HepG2 (cell line): Measurements from ENCODE around the gene CYSRT1. TPM values are rescaled to one million over a fixed set of nuclear protein-coding genes. Genes with fewer than 3 reads are reported as not detected.

Source experiments
- BRCA1 ChIP-seq: sonication (generic); formaldehyde crosslinking; IDR thresholded peaks from 2 replicates; pipeline ENCODE4 v1.4.0; 2020; ENCODE audit warnings: missing genetic modification reagents
- E2F2 ChIP-seq: sonication (generic); formaldehyde crosslinking; IDR thresholded peaks from 2 replicates; pipeline ENCODE4 v1.4.0; 2020; ENCODE audit warnings: missing genetic modification reagents, borderline replicate concordance
- E2F5 ChIP-seq: sonication (generic); formaldehyde crosslinking; conservative IDR thresholded peaks from 2 replicates; pipeline ENCODE4 v1.4.0; 2020; ENCODE audit warnings: missing genetic modification reagents
- FOXO4 ChIP-seq: sonication (generic); formaldehyde crosslinking; conservative IDR thresholded peaks from 2 replicates; pipeline ENCODE4 v1.8.1; 2023; ENCODE audit warnings: missing genetic modification reagents
- FOXP1 ChIP-seq, 2 experiments: fragments of 450-650 bp in 1 of 2; IDR thresholded peaks; 2 replicates each; pipeline ENCODE4 v1.6.1; 2017 to 2018; ENCODE audit warnings: antibody characterized with exemption in 1 of 2
- GPN1 ChIP-seq: sonication (generic); formaldehyde crosslinking; IDR thresholded peaks from 2 replicates; pipeline ENCODE4 v1.5.1; 2020; ENCODE audit warnings: missing genetic modification reagents, borderline replicate concordance
- RBM22 ChIP-seq: fragments of 200-400 bp; formaldehyde crosslinking; optimal IDR thresholded peaks from 2 replicates; pipeline ENCODE3; 2017; ENCODE audit warnings: mild to moderate bottlenecking, low read length, moderate library complexity
- STAG1 ChIP-seq: sonication (generic); formaldehyde crosslinking; IDR thresholded peaks from 2 replicates; pipeline ENCODE4 v1.4.0; 2020; ENCODE audit warnings: missing genetic modification reagents
- TCF12 ChIP-seq, 2 experiments: fragments of 450-650 bp in 1 of 2; sonication (generic) in 1 of 2; formaldehyde crosslinking in 1 of 2; IDR thresholded peaks; 2 replicates each; pipeline versions ENCODE4 v1.6.1 to v1.8.0; 2017 to 2022; ENCODE audit warnings: antibody characterized with exemption in 1 of 2, mild to moderate bottlenecking in 1 of 2, missing genetic modification reagents in 1 of 2, moderate library complexity in 1 of 2
- ZBTB1 ChIP-seq: sonication (generic); formaldehyde crosslinking; IDR thresholded peaks from 2 replicates; pipeline ENCODE4 v1.4.0; 2020; ENCODE audit warnings: missing genetic modification reagents, borderline replicate concordance
- ZFP90 ChIP-seq: sonication (generic); formaldehyde crosslinking; IDR thresholded peaks from 2 replicates; pipeline ENCODE4 v1.8.0; 2022; ENCODE audit warnings: missing genetic modification reagents, mild to moderate bottlenecking, inconsistent platforms, borderline replicate concordance
- ZFYVE20 ChIP-seq: sonication (generic); formaldehyde crosslinking; IDR thresholded peaks from 2 replicates; pipeline ENCODE4 v1.8.0; 2023; ENCODE audit warnings: low read depth, mild to moderate bottlenecking, moderate library complexity, missing genetic modification reagents, borderline replicate concordance
- ZNF235 ChIP-seq: sonication (generic); formaldehyde crosslinking; IDR thresholded peaks from 2 replicates; pipeline ENCODE4 v1.8.1; 2023; ENCODE audit warnings: mild to moderate bottlenecking, missing genetic modification reagents, borderline replicate concordance
- ZNF280D ChIP-seq: sonication (generic); formaldehyde crosslinking; IDR thresholded peaks from 2 replicates; pipeline ENCODE4 v1.5.1; 2020; ENCODE audit warnings: mild to moderate bottlenecking, missing genetic modification reagents
- ZNF432 ChIP-seq: sonication (generic); formaldehyde crosslinking; IDR thresholded peaks from 2 replicates; pipeline ENCODE4 v1.5.0; 2020; ENCODE audit warnings: missing genetic modification reagents, mild to moderate bottlenecking, borderline replicate concordance
- ZNF710 ChIP-seq: sonication (generic); formaldehyde crosslinking; IDR thresholded peaks from 2 replicates; pipeline ENCODE4 v1.5.0; 2020; ENCODE audit warnings: mild to moderate bottlenecking, missing genetic modification reagents, borderline replicate concordance
- ZNF720 ChIP-seq: sonication (generic); formaldehyde crosslinking; IDR thresholded peaks from 2 replicates; pipeline ENCODE4 v1.4.0; 2020; ENCODE audit warnings: missing genetic modification reagents
- ZNF747 ChIP-seq: sonication (generic); formaldehyde crosslinking; IDR thresholded peaks from 2 replicates; pipeline ENCODE4 v1.8.1; 2023; ENCODE audit warnings: missing genetic modification reagents, mild to moderate bottlenecking, borderline replicate concordance
- polyA plus RNA-seq, 8 experiments: library from polyadenylated mRNA; depleted of rRNA in 3 of 8; stranded (reverse) in 7 of 8; unstranded in 1 of 8; fragments of >200 nt; fragmentation: Illumina TruSeq in 4 of 8; extraction: Trizol in 4 of 8; gene quantifications; 2 replicates each; pipeline versions ENCODE4 v1.2.1 to v1.2.3, GENCODE V29; 2011 to 2016; ENCODE audit warnings: low read depth in 4 of 8, missing spikeins in 1 of 8, mixed read lengths in 1 of 8; ENCODE audit not compliant: insufficient read depth in 1 of 8
- total RNA-seq, 5 experiments: library from RNA; depleted of rRNA; stranded (reverse); fragments of >200 nt; fragmentation: Illumina TruSeq; extraction: Trizol; gene quantifications; 2 replicates each; pipeline ENCODE4 v1.2.3, GENCODE V29; 2016; ENCODE audit warnings: low read depth in 1 of 5

CYSRT1 gene
- total and polyA plus RNA-seq, 2 of the 13 experiments (the other 11 are each of a cell fraction or from before 2014, with no cell fraction given), result 1.5 to 2.1 TPM

GRCh38 chr9:137240841-137241489 lies 16.0 kb downstream of the CYSRT1 start, which contains the start of gene TUBB4B (continued):
- TF ChIP-seq ZNF280D (CRISPR knock-in tag) (0 out of 2 replicates have a peak, but pooled peaks have one; percentile 4), TCF12 (IDR thresholded peaks at IDR 0.05) (no peak), TCF12 (CRISPR knock-in tag; IDR thresholded peaks at IDR 0.05) (no peak), STAG1 (no peak), ZNF747 (CRISPR knock-in tag) (no peak), E2F5 (CRISPR knock-in tag) (peak; percentile 45), E2F2 (CRISPR knock-in tag) (peak; percentile 86; the same call in 1 of the 2 replicates), ZNF720 (peak; percentile 62; the same call in 1 of the 2 replicates), ZBTB1 (CRISPR knock-in tag) (peak; percentile 87; the same call in 1 of the 2 replicates), ZFYVE20 (CRISPR knock-in tag) (no peak; the same call in 1 of the 2 replicates), ZFP90 (no peak), GPN1 (no peak), RBM22 (peak; percentile 81), BRCA1 (CRISPR knock-in tag) (peak; percentile 82; the same call in 1 of the 2 replicates), FOXO4 (no peak), ZNF710 (CRISPR knock-in tag) (no peak), ZNF432 (CRISPR knock-in tag) (no peak), FOXP1 (IDR thresholded peaks at IDR 0.05) (no peak), FOXP1 (CRISPR knock-in tag; IDR thresholded peaks at IDR 0.05) (no peak), ZNF235 (CRISPR knock-in tag) (0 out of 2 replicates have a peak, but pooled peaks have one; percentile 59)
